Activated naive CD8-positive, alpha-beta T cell treated with anti-CD3 and anti-CD28 coated beads, Interleukin-2, amount 50 U/mL, for 16 hours (primary cell): ENCODE data around the gene RNF220.
"Not testable (repeated sequence)": the region's sequence is repeated elsewhere in the genome, so short reads cannot be mapped to it uniquely, and the experiment has no call there.

ENCODE experiments used
- DNase-seq: peaks from one replicate; pipeline ENCODE4 v3.0.0-alpha.2; 2020; ENCODE audit warnings: low read depth, low spot score

Gene RNF220

DNA sequence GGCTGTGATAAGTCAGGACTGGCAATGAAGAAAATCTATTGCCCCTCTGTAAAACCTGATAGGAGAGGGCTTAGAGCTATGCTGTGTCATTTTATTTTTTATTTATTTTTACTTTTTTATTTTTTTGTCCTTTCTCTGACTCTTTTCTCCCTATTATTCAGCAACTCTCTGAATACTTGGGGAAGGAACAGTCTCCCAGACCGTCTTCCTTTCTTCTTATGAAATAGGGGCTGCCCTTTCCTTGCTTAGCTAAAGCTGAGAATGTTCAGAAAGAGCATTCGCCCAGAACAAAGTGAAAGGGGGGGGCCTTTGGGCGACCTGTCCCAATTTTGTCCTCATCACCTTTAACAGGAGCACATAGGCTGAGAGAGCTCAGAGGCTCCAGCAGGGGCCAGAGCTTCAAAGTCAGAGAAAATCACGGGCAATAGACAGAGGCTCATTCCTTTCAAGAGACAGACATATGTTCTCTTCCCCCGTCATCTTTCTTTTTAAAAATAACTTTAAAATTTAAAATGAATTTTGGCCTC, 80.9 kb downstream of the RNF220 start:
- DNase-seq, result no peak

- DNase-seq, result no peak
Measured at GRCh38 chr1:44489481-44489880, 84.4 kb downstream of the RNF220 start.

- DNase-seq, result no peak
Measured at GRCh38 chr1:44496541-44497171, 91.6 kb downstream of the RNF220 start.

DNA sequence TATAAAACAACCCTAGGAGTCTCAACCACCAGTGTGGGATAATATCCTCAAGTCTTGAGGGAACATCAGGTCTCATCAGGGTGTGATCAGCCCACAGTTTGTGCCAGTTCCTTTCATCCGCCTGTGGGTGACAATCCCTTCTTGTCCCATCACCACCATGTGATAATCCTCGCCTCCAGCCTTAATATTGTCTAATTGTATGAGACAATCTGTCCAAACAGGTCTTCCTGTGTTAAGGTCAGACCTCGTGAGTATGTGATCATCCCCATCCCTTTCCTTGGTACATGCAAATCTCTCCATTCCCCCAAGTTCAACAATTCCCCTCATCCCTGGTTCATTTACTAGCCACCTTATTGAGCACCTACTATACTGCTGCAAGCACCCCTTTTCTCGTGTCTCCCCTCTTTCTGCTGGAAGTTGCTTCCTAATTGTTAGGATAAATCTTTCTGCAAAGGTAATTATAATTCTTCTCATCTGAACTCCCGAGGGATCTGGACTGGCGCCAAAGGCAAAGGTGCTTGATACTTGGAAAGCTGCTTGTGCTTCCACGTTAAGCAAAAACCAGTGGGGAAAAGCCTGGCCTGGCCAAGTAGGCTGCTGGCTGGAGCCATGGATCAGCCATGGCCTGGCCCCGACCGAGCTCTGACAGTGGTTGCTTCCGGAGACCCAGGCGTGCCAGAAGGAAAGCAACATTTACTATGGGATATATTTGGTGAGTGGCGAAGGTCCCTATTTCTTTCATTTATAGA, 92.5 kb downstream of the RNF220 start:
- DNase-seq, result no peak

- no peak for DNase-seq
Measured at GRCh38 chr1:44499306-44499705, 94.3 kb downstream of the RNF220 start.

- DNase-seq, result no peak
Measured at GRCh38 chr1:44500181-44501046, 95.4 kb downstream of the RNF220 start.

- no peak for DNase-seq
Measured at GRCh38 chr1:44501047-44501890, 96.2 kb downstream of the RNF220 start.

DNA sequence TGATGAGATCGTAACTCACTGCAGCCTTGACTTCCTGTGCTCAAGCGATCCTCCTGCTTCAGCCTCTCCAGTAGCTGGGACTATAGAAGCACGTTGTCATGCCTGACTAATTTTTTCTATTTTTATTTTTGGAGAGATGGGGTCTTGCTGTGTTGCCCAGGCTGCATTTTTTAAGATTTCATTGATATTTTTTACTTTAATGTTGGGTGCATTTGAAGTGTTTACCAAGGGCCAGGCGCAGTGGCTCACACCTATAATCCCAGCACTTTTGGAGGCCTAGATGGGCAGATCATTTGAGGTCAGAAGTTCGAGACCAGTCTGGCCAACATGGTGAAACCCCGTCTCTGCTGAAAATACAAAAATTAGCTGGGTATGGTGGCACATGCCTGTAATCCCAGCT, 97.8 kb downstream of the RNF220 start:
- DNase-seq, result not testable (repeated sequence)

DNA sequence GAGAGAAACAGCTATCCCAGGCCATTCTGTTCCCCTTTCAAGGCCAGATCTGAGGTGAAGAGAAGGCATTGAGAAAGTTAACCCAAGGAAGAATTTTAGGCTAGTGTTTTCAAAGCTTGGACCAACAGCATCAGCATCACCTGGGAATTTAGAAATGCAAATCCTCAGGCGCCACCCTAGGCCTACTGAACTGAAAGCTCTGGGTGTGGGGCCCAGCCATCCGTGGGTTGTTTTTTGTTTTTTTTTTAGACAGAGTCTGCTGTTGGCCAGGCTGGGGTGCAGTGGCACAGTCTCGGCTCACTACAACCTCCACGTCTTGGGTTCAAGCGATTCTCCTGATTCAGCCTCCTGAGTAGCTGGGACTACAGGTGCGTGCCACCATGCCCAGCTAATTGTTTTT, 98.6 kb downstream of the RNF220 start:
- DNase-seq, result no peak

GRCh38 chr1:44505210-44505993, 100.3 kb downstream of the RNF220 start:
- no peak for DNase-seq

GRCh38 chr1:44507490-44508396, 102.7 kb downstream of the RNF220 start:
- DNase-seq, result no peak

- DNase-seq, result no peak
Measured at GRCh38 chr1:44508397-44508745, 103.3 kb downstream of the RNF220 start.

DNA sequence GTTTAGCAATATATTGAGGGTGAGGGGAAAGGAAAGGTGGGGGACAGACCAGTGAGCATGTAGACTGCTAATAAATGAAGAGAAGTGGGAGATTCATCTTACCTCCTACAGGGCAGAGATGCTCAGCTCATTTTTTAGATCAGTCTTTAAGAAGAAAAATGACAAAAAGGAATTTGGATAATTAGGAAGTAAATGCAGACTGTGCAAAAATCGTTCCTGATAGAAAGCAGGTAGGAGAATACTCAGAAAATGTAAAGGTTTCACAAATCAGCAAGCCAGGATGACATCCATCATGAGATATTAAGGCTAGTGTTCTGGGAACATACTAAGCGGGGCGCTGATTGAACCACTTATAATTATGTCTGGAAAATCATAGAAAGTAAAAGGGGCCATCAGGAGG, 106.3 kb downstream of the RNF220 start:
- no peak for DNase-seq

DNA sequence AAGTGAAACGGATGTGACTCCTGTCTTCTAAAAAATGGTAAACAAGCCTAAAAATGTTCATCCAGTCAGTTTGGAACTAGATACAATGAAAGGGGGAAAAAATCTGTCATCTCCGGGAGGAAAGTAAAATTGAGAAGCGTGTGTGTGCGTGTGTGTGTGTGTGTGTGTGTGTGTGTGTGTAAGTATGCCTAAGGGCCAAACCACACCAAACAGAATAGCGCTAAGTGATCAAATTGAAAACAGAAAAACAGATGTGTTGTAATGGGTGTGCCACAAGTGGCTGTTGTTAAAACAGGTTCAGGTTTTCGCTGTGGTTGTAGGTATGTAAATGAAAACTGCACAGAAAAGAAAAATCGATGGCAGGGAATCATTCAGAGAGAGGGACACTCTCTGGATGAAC, 106.7 kb downstream of the RNF220 start:
- no peak for DNase-seq

DNA sequence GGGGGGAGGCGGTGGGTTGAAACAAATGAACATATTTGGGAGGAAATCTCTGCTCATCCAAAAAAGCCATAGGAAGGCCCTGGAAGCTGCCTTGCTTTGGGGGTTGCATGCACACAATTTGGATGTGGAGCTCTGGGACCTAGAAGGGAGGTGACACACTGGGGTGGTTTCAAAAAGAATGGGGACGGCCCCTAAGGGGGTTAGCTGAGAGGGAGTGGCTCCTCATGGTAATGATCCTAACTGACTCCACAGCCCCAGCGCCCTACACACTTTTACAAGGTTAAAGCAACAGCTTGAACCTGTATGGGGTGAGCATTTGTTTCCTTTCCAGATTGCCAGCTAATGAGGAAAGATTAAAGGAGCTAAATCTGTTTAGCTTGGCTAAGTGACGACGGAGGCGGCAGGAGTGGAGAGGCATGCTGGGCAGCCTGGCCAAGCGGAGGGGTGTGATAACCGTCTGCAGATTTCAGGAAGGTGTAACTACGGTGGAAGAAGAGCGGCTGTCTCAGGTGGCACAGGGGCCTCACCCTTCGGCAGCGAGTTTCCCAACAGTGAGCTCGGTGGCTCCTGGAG, 107.3 kb downstream of the RNF220 start:
- no peak for DNase-seq

GRCh38 chr1:44513111-44513510, 108.1 kb downstream of the RNF220 start:
- no peak for DNase-seq

- no peak for DNase-seq
Measured at GRCh38 chr1:44514673-44515072, 109.6 kb downstream of the RNF220 start.

DNA sequence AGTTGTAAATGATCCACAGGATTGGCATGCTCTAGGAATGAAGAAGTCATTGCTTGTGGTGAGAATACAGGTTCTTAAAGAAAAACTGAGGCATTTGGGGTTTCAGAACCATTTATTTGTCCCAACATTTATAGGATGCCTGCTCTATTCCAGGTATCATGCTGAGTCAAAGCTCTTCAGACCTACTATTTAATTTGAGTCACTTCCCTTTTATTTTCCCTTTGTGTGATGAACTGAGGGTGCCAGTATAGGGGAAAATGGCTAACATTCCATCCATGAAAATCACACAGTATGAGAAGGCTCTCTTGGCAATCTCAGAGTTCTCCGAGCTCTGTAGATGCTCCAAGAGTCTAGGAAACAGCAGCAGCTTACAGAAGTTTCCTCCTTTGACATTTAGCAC, 110.4 kb downstream of the RNF220 start:
- DNase-seq, result no peak

DNA sequence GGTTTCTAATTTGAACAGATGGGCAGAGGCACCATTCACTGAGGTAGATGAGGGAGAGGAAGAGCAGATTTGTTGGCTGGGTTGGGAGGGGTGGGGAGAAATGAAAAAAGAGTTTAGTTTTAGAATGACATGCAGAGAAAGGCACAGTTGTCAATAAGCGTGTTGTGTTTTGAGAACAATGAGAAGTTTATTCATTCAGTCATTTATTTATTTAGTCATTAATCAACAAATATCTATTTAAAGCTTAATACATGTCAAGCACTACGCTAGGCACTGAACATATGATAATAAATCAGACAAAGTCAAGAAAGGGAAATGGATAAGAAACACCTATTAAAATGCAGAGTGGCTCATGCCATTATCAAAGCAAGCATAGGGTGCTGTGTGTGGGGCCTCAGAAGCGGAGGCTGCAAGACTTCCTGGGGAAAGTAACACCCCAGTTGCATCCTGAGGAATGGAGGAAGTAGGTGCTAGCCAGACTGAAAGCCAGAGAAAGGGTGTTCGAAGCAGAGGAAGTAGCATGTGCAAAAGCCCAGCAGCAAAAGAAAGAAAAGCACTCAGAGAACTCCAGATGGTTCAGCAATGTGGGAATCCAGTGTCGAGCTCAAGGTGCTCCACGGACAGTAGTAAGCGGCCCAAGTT, 114.1 kb downstream of the RNF220 start:
- no peak for DNase-seq
